Endometrial microvascular endothelial cells (primary cell): ENCODE data around the gene GRIPAP1. TPM values are rescaled to one million over a fixed set of nuclear protein-coding genes. Genes with fewer than 3 reads are reported as not detected.
"Not testable (repeated sequence)": the region's sequence is repeated elsewhere in the genome, so short reads cannot be mapped to it uniquely, and the experiment has no call there.

Experiments
- in situ Hi-C: cut with HindIII; loops from 2 replicates; pipeline ENCODE4 v1.10.0; 2017; ENCODE audit warnings: low sequenced_read_pairs, low pct_unique_long_range_greater_than_20kb; ENCODE audit errors: inconsistent ontology term
- total RNA-seq: library from RNA; depleted of rRNA; stranded (reverse); fragments of >200 nt; gene quantifications from one replicate; pipeline ENCODE4 v1.2.3, GENCODE V29; 2015; ENCODE audit errors: inconsistent ontology term

GRIPAP1 gene
- total RNA-seq, 1 donor from 2014 or later = 21.2 TPM

GRCh38 chrX:48997865-48998264, 4.2 kb downstream of the GRIPAP1 start:
- in situ Hi-C loops = no loop called here

- in situ Hi-C loops = no loop called here
These were observed 4.6 kb downstream of the GRIPAP1 start for GRCh38 chrX:48997455-48997854.

- in situ Hi-C loops = no loop called here
These were observed 5.1 kb downstream of the GRIPAP1 start for GRCh38 chrX:48996969-48997368.

- in situ Hi-C loops = no loop called here
These were observed 9.7 kb downstream of the GRIPAP1 start for GRCh38 chrX:48992341-48992740.

DNA sequence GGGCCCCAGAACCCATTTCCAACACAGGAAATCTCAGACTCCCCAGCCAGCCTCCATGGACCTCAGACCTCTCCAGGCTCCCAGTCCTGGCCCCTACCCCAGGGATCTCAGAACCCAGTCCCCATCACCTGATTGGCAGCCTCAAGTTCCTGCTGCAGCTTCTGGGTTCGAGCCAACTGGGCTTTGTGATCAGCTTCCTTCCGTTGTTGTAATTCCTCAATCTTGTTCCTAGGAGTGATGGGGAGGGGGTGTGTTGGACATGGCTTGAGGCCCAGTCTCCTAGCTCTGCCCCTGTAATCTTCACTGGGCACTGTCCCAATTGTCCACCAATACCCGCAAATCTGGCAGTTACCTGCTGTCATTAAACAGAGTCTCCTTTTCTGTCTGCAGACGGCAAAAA, 12.6 kb downstream of the GRIPAP1 start:
- in situ Hi-C loops = no loop called here

GRCh38 chrX:48983896-48984295, 18.2 kb downstream of the GRIPAP1 start:
- in situ Hi-C loops = no loop called here

DNA sequence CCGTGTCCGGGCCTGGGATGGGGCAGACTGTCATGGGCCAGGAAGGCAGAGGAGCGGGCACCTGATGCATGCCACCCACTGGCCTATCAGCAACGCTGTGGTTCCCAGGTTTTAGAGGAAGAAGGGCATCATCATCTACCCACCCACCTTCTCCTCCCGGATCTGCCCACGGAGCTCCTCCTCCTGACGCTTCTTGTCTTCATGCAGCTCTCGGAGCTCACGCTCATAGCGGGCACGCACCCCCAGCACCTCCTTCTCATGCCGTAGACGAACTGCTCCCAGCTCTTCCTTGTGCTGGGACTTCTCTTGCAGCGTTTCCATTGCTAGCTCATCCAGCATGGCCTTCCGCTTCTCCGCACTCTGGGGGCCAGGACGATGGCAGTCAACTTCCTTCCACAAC, 19.0 kb downstream of the GRIPAP1 start:
- in situ Hi-C loops = no loop called here

- in situ Hi-C loops = no loop called here
These were observed 20.9 kb downstream of the GRIPAP1 start for GRCh38 chrX:48981178-48981577.

- in situ Hi-C loops = not testable (repeated sequence)
These were observed 21.7 kb downstream of the GRIPAP1 start for GRCh38 chrX:48980341-48980740.

- in situ Hi-C loops = no loop called here
These were observed 23.8 kb downstream of the GRIPAP1 start for GRCh38 chrX:48978226-48978625.

DNA sequence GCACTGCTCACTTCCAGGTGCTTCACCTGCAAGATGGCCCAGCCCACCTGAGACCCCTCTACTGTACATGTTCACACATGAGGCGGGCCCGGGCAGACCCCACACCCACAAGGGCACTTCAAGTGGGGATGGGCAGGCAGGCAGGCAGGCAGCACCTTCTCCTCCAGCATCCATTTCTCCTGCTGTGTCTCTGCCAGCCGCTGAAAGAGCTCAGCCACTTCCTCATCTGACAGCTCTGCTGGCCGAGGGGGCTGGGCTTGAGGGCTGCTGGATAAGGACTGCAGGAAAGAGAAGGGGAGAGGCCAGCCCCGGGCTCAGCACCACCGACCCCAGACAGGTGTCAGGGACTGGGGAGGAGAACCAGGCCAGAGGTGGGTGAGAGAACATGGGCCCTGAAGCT, 26.0 kb downstream of the GRIPAP1 start:
- in situ Hi-C loops = no loop called here

GRCh38 chrX:48975541-48975940, 26.5 kb downstream of the GRIPAP1 start:
- in situ Hi-C loops = no loop called here

DNA sequence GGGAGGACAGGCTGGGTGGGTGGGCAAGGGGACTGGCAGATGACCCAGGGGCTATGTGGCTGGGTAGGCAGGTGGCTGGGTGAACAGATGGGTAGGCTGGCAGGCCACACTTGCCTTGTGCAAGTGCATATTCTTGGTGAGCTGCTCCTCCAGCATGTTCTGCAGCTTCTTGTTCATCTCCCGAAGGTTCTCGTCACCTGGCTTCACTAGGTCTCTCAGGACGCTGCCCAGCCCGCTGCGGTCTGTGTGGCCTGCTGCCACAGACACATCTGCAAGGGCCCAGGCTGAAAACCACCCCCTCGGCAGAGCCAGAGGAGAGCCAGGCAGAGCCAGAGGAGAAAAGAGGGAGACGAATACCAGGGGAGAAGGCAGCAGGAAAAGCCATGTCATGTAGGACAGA, 27.0 kb downstream of the GRIPAP1 start:
- in situ Hi-C loops = no loop called here

- in situ Hi-C loops = no loop called here
These were observed 27.5 kb downstream of the GRIPAP1 start for GRCh38 chrX:48974574-48974973.

GRCh38 chrX:48974033-48974432, 28.0 kb downstream of the GRIPAP1 start:
- in situ Hi-C loops = no loop called here

- in situ Hi-C loops = no loop called here
These were observed 29.6 kb downstream of the GRIPAP1 start for GRCh38 chrX:48972220-48973164.

- in situ Hi-C loops = no loop called here
These were observed 30.5 kb downstream of the GRIPAP1 start, which contains the start of gene KCND1 for GRCh38 chrX:48971249-48972219. TSS of gene KCND1 (minus strand) at chrX:48971844. CDS start at chrX:48970271, 1,573 bp downstream.

DNA sequence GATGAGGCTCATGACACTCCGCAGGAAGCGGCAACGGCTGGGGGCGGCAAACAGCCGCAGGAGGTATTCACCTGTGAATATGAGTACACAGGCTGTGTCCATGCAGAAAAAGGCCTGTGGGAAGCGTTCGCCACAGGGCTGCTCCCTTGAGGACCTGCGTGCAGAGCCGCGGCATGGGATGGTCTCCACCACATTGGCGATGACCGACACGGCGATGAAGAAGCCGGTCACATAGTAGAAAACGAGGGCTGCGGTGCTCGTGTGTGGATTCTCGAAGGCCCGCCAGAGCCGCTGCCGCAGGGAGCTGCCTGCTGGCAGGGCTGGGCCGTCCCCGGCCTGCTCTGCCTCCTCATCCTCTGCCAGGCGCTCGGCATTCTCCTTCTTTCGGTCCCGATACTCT, 32.6 kb downstream of the GRIPAP1 start:
- in situ Hi-C loops = no loop called here

DNA sequence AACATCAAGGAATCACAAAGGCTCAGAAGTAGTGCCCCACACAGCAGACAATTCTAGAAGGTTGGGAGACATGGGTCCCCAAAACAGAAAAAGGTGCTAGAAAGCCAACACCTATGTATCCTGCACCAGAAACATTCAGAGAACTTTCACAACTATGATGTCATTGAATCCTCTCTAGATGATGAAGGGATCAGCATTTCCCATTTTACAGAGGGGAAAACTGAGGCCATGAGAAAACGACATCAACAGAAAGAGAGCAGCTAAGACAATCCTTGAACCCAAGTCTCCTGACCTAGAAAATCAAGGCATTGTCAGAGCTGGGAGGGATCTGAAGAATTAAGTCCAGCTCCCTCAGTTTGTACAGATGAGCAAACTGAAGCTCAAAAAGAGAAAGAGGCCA, 33.7 kb downstream of the GRIPAP1 start:
- in situ Hi-C loops = no loop called here
